B cell (primary cell): ENCODE measurements around the gene TEKT4. TPM values are rescaled to one million over a fixed set of nuclear protein-coding genes. Genes with fewer than 3 reads are reported as not detected.
"Not testable (repeated sequence)": the region's sequence is repeated elsewhere in the genome, so short reads cannot be mapped to it uniquely, and the experiment has no call there.

ENCODE experiments used
- ATAC-seq: fragments of 200-7000 bp; cut with Tn5 transposase; one replicate; pipeline ENCODE4 v1.10.0; 2021; ENCODE audit warnings: low read depth, mild to moderate bottlenecking, moderate number of reproducible peaks, moderate library complexity
- CTCF ChIA-PET: fragments of 350-600 bp; sonication (Branson Sonifier 250); formaldehyde crosslinking; loops from one replicate; lab custom pipeline; 2021; ENCODE audit warnings: antibody characterized with exemption, inconsistent platforms; lab: Charles Lee
- POLR2A ChIA-PET: fragments of 350-600 bp; sonication (Branson Sonifier 250); formaldehyde crosslinking; loops from one replicate; lab custom pipeline; 2021; ENCODE audit warnings: antibody characterized with exemption; lab: Charles Lee
- DNase-seq: peaks from one replicate; pipeline ENCODE4 v3.0.0; 2013
- H2AFZ ChIP-seq: 2 replicates; pipeline ENCODE4 v1.6.1; 2012; ENCODE audit warnings: mild to moderate bottlenecking, low read depth, low read length; ENCODE audit not compliant: insufficient read depth, poor library complexity, severe bottlenecking
- H3K27ac ChIP-seq, 2 donors: 1 replicate in 1 of 2; 2 replicates in 1 of 2; pipeline ENCODE4 v1.5.1; 2012 to 2013; ENCODE audit warnings: low read length in 2 of 2, mild to moderate bottlenecking in 2 of 2, moderate library complexity in 1 of 2
- H3K27me3 ChIP-seq, 4 experiments: fragments of 200-600 bp in 1 of 4; sonication (generic) in 1 of 4; replicated peaks in 1 of 4; 1 replicate in 2 of 4; 2 replicates in 2 of 4; pipeline versions ENCODE4 v1.6.1 to v1.7.0; 2013 to 2016; ENCODE audit warnings: low read length in 3 of 4, mild to moderate bottlenecking in 2 of 4, mixed read lengths in 1 of 4, moderate library complexity in 1 of 4; ENCODE audit not compliant: insufficient read depth in 4 of 4, control insufficient read depth in 3 of 4; ENCODE audit errors: control extremely low read depth in 1 of 4
- H3K36me3 ChIP-seq, 2 experiments: replicated peaks in 1 of 2; 1 replicate in 1 of 2; 2 replicates in 1 of 2; pipeline versions ENCODE4 v1.6.1 to v1.7.1; 2013; ENCODE audit warnings: low read length in 1 of 2; ENCODE audit not compliant: insufficient read depth in 2 of 2, control insufficient read depth in 1 of 2; ENCODE audit errors: control extremely low read depth in 1 of 2, extremely low read depth in 1 of 2
- H3K4me1 ChIP-seq, 2 donors: fragments of 200-600 bp in 1 of 2; sonication (generic) in 1 of 2; 1 replicate in 1 of 2; 2 replicates in 1 of 2; pipeline versions ENCODE4 v1.5.1 to v1.6.1; 2013 to 2017; ENCODE audit warnings: low read length in 2 of 2; ENCODE audit not compliant: control insufficient read depth in 2 of 2, insufficient read depth in 2 of 2
- H3K4me2 ChIP-seq: replicated peaks from 2 replicates; pipeline ENCODE3; 2012; ENCODE audit warnings: mild to moderate bottlenecking, low read depth, low read length; ENCODE audit not compliant: poor library complexity, severe bottlenecking
- H3K4me3 ChIP-seq, 5 experiments: fragments of 200-600 bp in 1 of 5; sonication (generic) in 1 of 5; 1 replicate in 3 of 5; 2 replicates in 2 of 5; pipeline versions ENCODE4 v1.5.1 to v1.7.0; 2011 to 2016; ENCODE audit warnings: low read length in 4 of 5, mild to moderate bottlenecking in 4 of 5, low read depth in 2 of 5, control low read depth in 1 of 5, moderate library complexity in 1 of 5; ENCODE audit not compliant: insufficient read depth in 1 of 5; ENCODE audit errors: control extremely low read depth in 1 of 5, extremely low read depth in 1 of 5
- H3K79me2 ChIP-seq: fragments of 200-600 bp; sonication (generic); one replicate; pipeline ENCODE4 v1.6.0; 2016; ENCODE audit warnings: low read length; ENCODE audit not compliant: control insufficient read depth, insufficient read depth
- H3K9ac ChIP-seq: fragments of 200-600 bp; sonication (generic); 2 replicates; pipeline ENCODE4 v1.6.1; 2017; ENCODE audit warnings: mild to moderate bottlenecking, low read length, moderate library complexity
- H3K9me3 ChIP-seq, 3 donors: one replicate each; pipeline versions ENCODE4 v1.6.1 to v1.7.1; 2013; ENCODE audit warnings: low read length in 2 of 3; ENCODE audit not compliant: control insufficient read depth in 2 of 3, insufficient read depth in 1 of 3; ENCODE audit errors: control extremely low read depth in 1 of 3
- H4K20me1 ChIP-seq: 2 replicates; pipeline ENCODE4 v1.6.0; 2012; ENCODE audit warnings: mild to moderate bottlenecking, low read length; ENCODE audit not compliant: insufficient read depth, control insufficient read depth, poor library complexity, severe bottlenecking
- H3K27ac Mint-ChIP-seq: one replicate; pipeline ENCODE4 v1.8.0; 2021; ENCODE audit warnings: mixed read lengths
- H3K27me3 Mint-ChIP-seq: one replicate; pipeline ENCODE4 v1.8.0; 2021; ENCODE audit warnings: mixed read lengths
- H3K4me1 Mint-ChIP-seq: one replicate; pipeline ENCODE4 v1.8.0; 2021; ENCODE audit warnings: mixed read lengths
- H3K4me3 Mint-ChIP-seq: one replicate; pipeline ENCODE4 v1.8.0; 2021; ENCODE audit warnings: mixed read lengths
- H3K9me3 Mint-ChIP-seq: one replicate; pipeline ENCODE4 v1.8.0; 2022; ENCODE audit warnings: mixed read lengths; ENCODE audit not compliant: insufficient read depth
- CTCF ChIP-seq: fragments of 200-600 bp; IDR thresholded peaks from one replicate; pipeline ENCODE4 v1.8.0; 2022; ENCODE audit warnings: antibody characterized with exemption, mild to moderate bottlenecking
- EZH2 ChIP-seq: IDR thresholded peaks from 2 replicates; pipeline ENCODE4 v1.6.1; 2012; ENCODE audit warnings: borderline replicate concordance, low read depth, mild to moderate bottlenecking, moderate library complexity, low read length; ENCODE audit not compliant: insufficient read depth, poor library complexity, severe bottlenecking
- WGBS: methylation state at CpG from one replicate; pipeline ENCODE4 v1.1.5; 2013; ENCODE audit warnings: missing lambda C conversion rate; ENCODE audit not compliant: insufficient coverage; 5-methylcytosine and 5-hydroxymethylcytosine counted together
- intact Hi-C: fragments of 100-400 bp; cut with micrococcal nuclease; formaldehyde crosslinking; loops from one replicate; pipeline ENCODE4 v1.10.0; 2022
- polyA minus RNA-seq: library from RNA; depleted of rRNA, polyadenylated mRNA; stranded (reverse); fragments of >200 nt; gene quantifications from 2 replicates; pipeline ENCODE4 v1.2.3, GENCODE V29; 2012
- polyA plus RNA-seq: library from polyadenylated mRNA; depleted of rRNA; stranded (reverse); fragments of >200 nt; gene quantifications from 2 replicates; pipeline ENCODE4 v1.2.3, GENCODE V29; 2012
- total RNA-seq, 2 donors: library from RNA; stranded (reverse); fragments of 120-200 nt in 1 of 2; gene quantifications; 1 replicate in 1 of 2; 2 replicates in 1 of 2; pipeline versions ENCODE4 v1.2.3 to v1.2.4, GENCODE V29; 2013 to 2022

Gene TEKT4
- total RNA-seq: not detected in 2 replicates
- not detected for total RNA-seq (2013)
- not detected in 2 replicates for polyA plus RNA-seq
- polyA minus RNA-seq: not detected in 2 replicates

- no peaks in the 10 kb centered on the region for H3K36me3 ChIP-seq
- H3K27me3 Mint-ChIP-seq: peaks cover 4% of the 10 kb centered on the region
- 51% methylated on average over 57 of the region's 59 CpGs for whole genome bisulfite sequencing
- H4K20me1 ChIP-seq: no peaks in the 10 kb centered on the region
- ATAC-seq: no peak
- H3K79me2 ChIP-seq: no peaks in the 10 kb centered on the region
- H3K4me3 Mint-ChIP-seq: no peak within 1 kb of the TSS
- ChIA-PET POLR2A (no interaction called here), CTCF (no interaction called here)
- no peak within 1 kb of the TSS for H3K9ac ChIP-seq
- H3K9me3 ChIP-seq: peaks cover 0 to 20% (median 0%) of the 10 kb centered on the region in 3 donors
- no peak within 1 kb of the TSS for H3K27ac ChIP-seq
- no peak within 1 kb of the TSS for H2AFZ ChIP-seq
- no peaks in the 10 kb centered on the region for H3K4me1 ChIP-seq
- no peak within 1 kb of the TSS for H3K4me2 ChIP-seq
- no peak within 1 kb of the TSS for H3K27ac Mint-ChIP-seq
- no peak for TF ChIP-seq CTCF
- no peak for TF ChIP-seq EZH2
- H3K4me3 ChIP-seq: no peak within 1 kb of the TSS
- no peak for DNase-seq
- no peaks in the 10 kb centered on the region for H3K4me1 Mint-ChIP-seq
- no peaks in the 10 kb centered on the region for H3K9me3 Mint-ChIP-seq
- intact Hi-C loops: no loop called here
- peaks cover 0 to 2% (median 0%) of the 10 kb centered on the region in 4 experiments for H3K27me3 ChIP-seq
Observed at GRCh38 chr2:94871226-94872087, at the start of gene TEKT4. TEKT4 (plus strand) TSS chr2:94871430; CDS start chr2:94871580, 150 bp downstream.

- H3K36me3 ChIP-seq, H4K20me1 ChIP-seq, CTCF ChIA-PET, H3K27ac Mint-ChIP-seq, H3K27ac ChIP-seq, H3K4me2 ChIP-seq, H3K4me3 ChIP-seq, H3K9me3 Mint-ChIP-seq, H3K79me2 ChIP-seq, POLR2A ChIA-PET, ATAC-seq, intact Hi-C loops, H3K4me1 ChIP-seq, DNase-seq, H3K4me3 Mint-ChIP-seq, H3K4me1 Mint-ChIP-seq, H3K27me3 ChIP-seq, H3K9ac ChIP-seq, H2AFZ ChIP-seq, H3K27me3 Mint-ChIP-seq, H3K9me3 ChIP-seq: not testable (repeated sequence)
- no CpG with 5 or more reads among the region's 2 CpGs for WGBS
Observed at GRCh38 chr2:94839224-94839623, 32.0 kb upstream of the TEKT4 start.

- WGBS: 6% methylated on average over 30 of the region's 35 CpGs
- peaks cover 18% of the 10 kb centered on the region for H3K27me3 Mint-ChIP-seq
- H3K27ac Mint-ChIP-seq, H3K27me3 ChIP-seq, H3K36me3 ChIP-seq, H3K4me1 ChIP-seq, H3K4me3 ChIP-seq, H3K9ac ChIP-seq, CTCF ChIA-PET, DNase-seq, H3K9me3 ChIP-seq, H3K4me3 Mint-ChIP-seq, POLR2A ChIA-PET, ATAC-seq, H3K4me1 Mint-ChIP-seq, intact Hi-C loops, H3K4me2 ChIP-seq, H3K27ac ChIP-seq, H3K79me2 ChIP-seq, H3K9me3 Mint-ChIP-seq, H2AFZ ChIP-seq, H4K20me1 ChIP-seq: not testable (repeated sequence)
Observed at GRCh38 chr2:94856856-94857255, 14.4 kb upstream of the TEKT4 start.
